DOHH2 (cell line): ENCODE data around the gene PKM.

ENCODE experiments used
- CTCF ChIP-seq: fragments of 200-600 bp; sonication (generic); IDR thresholded peaks from one replicate; pipeline ENCODE4 v1.5.1; 2014; ENCODE audit warnings: antibody characterized with exemption, mild to moderate bottlenecking, low read depth, low read length; ENCODE audit not compliant: poor library complexity, severe bottlenecking
- EZH2phosphoT487 ChIP-seq: fragments of 200-600 bp; sonication (generic); IDR thresholded peaks from 2 replicates; pipeline ENCODE4 v1.6.1; 2017; ENCODE audit warnings: borderline replicate concordance, mild to moderate bottlenecking, antibody characterized with exemption, low read length, moderate library complexity, mixed read lengths

DNA sequence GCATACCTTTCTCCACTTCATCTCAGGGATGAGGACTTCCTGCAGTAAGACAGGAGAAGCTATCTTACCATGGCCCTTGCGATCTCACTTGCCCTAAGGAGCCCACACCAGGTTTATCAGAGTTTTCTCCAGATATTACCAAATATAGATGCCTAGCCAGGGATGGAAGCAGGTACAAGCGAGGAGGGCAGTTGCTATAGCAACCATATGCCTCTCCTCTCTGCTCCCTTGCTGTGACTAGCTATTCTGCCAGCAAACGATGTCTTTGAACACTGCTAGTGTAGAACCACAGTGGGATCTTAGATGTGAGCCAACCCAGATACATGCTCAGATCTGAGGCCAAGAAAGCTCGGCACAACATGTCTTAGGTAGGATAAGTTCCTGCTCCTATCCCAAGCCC, 67.3 kb downstream of the PKM start:
- no peak for TF ChIP-seq CTCF
- TF ChIP-seq EZH2phosphoT487 = no peak
